GM12892 (cell line): ENCODE data around the gene WDR6.

Source experiments
- POLR2A ChIP-seq: IDR thresholded peaks from 2 replicates; pipeline ENCODE4 v1.6.1; 2011; ENCODE audit warnings: low read depth, low read length, control low read depth
- POLR2AphosphoS5 ChIP-seq: IDR thresholded peaks from 2 replicates; pipeline ENCODE4 v1.6.1; 2011; ENCODE audit warnings: low read depth, low read length, control low read depth
- TAF1 ChIP-seq: IDR thresholded peaks from 2 replicates; pipeline ENCODE4 v1.6.1; 2011; ENCODE audit warnings: low read depth, mild to moderate bottlenecking, control low read depth, low read length, borderline replicate concordance

DNA sequence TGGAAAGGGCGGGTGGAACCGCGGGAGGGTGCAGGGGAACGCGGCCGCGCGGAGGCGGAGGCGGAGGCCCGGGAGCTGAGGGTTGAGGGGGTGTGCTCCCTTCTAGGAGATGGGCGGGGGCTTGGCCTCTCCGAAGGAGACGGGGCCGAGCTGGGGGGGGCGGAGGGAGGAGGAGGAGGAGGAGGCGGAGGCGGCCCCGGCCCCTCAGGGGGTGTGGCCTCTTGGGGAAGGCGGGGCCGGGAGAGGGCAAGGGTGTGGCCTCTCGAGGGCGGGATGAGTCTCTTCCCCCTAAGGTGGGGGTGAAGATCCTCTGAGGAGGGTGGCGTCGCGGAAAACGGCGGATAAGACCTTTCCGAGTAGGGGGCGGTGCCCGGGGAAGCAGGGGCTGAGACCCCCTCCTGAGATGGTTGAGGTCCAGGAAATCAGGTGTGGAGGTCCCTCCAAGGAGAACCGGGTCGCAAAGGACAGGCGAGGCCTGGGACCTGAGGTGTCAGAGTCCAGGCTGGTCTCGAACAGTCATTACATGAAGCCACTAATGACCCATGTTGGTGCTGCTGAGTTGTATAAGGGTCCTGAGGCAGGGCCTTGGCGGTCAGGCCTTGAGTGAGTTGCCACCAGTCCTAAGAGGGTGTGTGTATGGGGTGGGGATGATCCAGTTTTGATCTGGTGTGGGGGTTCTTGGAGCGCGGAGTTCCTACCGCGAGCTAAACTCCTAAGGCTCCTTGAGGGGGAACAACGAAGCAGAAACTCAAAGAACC is 759 bp downstream of the WDR6 start:
- TF ChIP-seq POLR2A: no peak
- TF ChIP-seq TAF1: no peak
- no peak; the same call in 1 of the 2 replicates for TF ChIP-seq POLR2AphosphoS5
